RPMI7951 (cell line): Measurements from ENCODE around the gene MRPL54. TPM values are rescaled to one million over a fixed set of nuclear protein-coding genes. Genes with fewer than 3 reads are reported as not detected.

Experiments used
- DNase-seq: peaks from one replicate; pipeline ENCODE4 v3.0.0-alpha.2; 2012; ENCODE audit warnings: low read depth
- total RNA-seq: library from RNA; depleted of rRNA; stranded (reverse); fragments of >200 nt; shearing (Covaris generic); gene quantifications from 2 replicates; pipeline ENCODE4 v1.2.3, GENCODE V29; 2014

MRPL54 gene
- total RNA-seq, 1 experiment from 2014 or later = 90.7 TPM

GRCh38 chr19:3768748-3769099 lies 6.2 kb downstream of the MRPL54 start:
- no peak for DNase-seq

GRCh38 chr19:3769494-3769893 lies 7.0 kb downstream of the MRPL54 start:
- DNase-seq = no peak

GRCh38 chr19:3770136-3770999 lies 7.9 kb downstream of the MRPL54 start:
- no peak for DNase-seq

- no peak for DNase-seq
Observed at GRCh38 chr19:3771000-3771905, 8.8 kb downstream of the MRPL54 start.

GRCh38 chr19:3771906-3772455 lies 9.5 kb downstream of the MRPL54 start, which contains the start of gene RAX2:
RAX2 (minus strand) TSS chr19:3772228; CDS start chr19:3771742, 486 bp downstream.
- no peak for DNase-seq

GRCh38 chr19:3773814-3774515 lies 11.5 kb downstream of the MRPL54 start:
- no peak for DNase-seq

GRCh38 chr19:3774621-3775373 lies 12.3 kb downstream of the MRPL54 start:
- DNase-seq = no peak

GRCh38 chr19:3775374-3775711 lies 12.9 kb downstream of the MRPL54 start:
- no peak for DNase-seq

- no peak for DNase-seq
Observed at GRCh38 chr19:3775831-3776230, 13.3 kb downstream of the MRPL54 start.

GRCh38 chr19:3776479-3777040 lies 14.1 kb downstream of the MRPL54 start:
- DNase-seq = no peak

- DNase-seq = no peak
Observed at GRCh38 chr19:3778104-3778867, 15.8 kb downstream of the MRPL54 start.

- no peak for DNase-seq
Observed at GRCh38 chr19:3778899-3779723, 16.6 kb downstream of the MRPL54 start.

GRCh38 chr19:3780786-3781304 lies 18.4 kb downstream of the MRPL54 start:
- no peak for DNase-seq

- DNase-seq = no peak
Observed at GRCh38 chr19:3781603-3782002, 19.1 kb downstream of the MRPL54 start.

- DNase-seq = no peak
Observed at GRCh38 chr19:3782330-3782729, 19.8 kb downstream of the MRPL54 start.

- DNase-seq = no peak
Observed at GRCh38 chr19:3782903-3783302, 20.4 kb downstream of the MRPL54 start.

GRCh38 chr19:3783660-3784584 lies 21.4 kb downstream of the MRPL54 start:
- no peak for DNase-seq
